Activated T-cell treated with anti-CD3 and anti-CD28 coated beads for 24 hours (primary cell): ENCODE data around the gene UST.

Source experiments
- DNase-seq: peaks from one replicate; pipeline ENCODE4 v3.0.0-alpha.2; 2020; ENCODE audit warnings: low read depth

Gene UST

DNA sequence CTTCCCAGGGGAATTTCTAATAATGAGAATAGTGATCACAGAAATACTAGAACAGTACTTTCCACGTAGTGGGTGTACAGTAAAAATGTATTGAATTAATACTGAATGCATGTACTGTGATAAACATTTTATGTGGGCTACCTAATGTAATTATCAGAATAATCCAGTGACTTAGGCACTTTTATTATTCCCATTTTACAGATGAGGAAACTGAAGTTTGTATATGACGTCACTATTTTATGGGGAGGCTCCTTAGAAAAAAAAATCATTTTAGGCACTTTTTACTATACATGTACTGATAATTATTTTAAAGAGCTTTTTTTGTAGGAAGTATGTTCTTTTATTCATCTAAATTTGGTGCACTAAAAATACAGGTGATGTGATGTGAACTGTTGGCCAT lies 295.1 kb downstream of the UST start:
- no peak for DNase-seq

DNA sequence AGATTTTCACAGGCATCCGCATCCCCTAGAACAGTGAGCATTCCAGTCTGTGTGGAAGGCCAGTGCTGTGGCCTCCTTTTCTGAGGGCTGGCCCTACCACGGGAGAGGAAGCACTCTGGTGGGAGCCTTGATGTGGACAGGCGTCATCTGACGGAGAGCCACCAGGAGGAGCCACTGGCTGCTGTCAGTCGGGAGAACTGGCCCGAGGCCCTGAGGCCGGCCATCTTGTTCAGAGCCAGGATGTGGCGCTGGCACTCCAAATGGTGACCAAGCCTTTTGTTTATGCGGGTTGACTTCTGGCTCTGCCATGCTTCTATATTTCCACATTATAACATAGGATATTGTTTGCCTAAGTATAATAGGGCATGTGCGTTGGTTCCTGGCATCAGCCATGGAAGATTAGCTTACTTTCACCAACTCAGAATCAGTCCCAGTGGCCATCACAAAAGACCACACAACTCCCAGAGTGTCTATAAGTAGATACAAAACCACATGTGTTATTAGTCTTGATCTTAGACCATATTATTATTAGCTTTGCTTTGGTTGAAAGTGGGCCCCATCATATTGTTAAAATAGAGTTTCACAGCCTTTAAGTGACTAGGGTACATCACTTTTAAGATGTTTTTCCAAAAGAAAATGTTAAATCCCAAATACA lies 296.8 kb downstream of the UST start:
- no peak for DNase-seq

DNA sequence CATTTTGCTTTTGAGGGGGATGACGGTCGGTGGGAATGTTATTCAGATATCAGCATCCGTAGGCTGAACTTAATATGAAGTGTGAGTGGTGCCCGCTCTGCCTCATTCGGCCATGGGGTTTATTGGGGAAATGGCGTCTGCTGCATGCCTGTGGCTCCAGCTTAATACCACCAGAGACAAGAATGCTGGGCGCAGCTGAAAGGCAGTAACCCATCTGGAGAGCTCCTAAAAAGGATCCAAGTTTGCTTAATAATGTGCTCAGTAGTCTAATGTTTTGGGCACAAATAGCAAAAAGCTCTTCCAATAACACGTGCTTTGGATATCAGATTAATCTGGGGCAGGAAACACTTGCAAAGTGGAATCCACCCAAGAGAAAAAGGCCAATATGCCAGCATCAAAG lies 297.7 kb downstream of the UST start:
- no peak for DNase-seq

DNA sequence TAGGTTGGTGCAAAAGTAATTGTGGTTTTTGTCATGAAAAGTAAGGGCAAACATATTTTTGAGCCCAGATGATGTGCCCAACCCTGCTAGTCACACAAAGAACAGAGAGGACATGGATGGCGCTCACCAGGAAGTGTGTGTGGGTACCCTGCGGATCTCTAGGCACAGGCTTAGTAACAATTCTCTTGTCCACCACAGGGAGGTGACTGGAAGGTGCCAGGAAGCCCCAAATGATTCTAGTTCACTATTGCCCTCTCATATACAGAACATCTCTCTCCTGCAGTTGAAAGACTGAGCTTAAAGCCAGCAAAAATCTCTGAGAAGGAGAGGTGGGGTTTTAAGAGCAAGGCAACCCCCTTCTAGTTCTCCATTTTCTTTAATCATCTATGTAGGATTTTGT lies 298.6 kb downstream of the UST start:
- no peak for DNase-seq

DNA sequence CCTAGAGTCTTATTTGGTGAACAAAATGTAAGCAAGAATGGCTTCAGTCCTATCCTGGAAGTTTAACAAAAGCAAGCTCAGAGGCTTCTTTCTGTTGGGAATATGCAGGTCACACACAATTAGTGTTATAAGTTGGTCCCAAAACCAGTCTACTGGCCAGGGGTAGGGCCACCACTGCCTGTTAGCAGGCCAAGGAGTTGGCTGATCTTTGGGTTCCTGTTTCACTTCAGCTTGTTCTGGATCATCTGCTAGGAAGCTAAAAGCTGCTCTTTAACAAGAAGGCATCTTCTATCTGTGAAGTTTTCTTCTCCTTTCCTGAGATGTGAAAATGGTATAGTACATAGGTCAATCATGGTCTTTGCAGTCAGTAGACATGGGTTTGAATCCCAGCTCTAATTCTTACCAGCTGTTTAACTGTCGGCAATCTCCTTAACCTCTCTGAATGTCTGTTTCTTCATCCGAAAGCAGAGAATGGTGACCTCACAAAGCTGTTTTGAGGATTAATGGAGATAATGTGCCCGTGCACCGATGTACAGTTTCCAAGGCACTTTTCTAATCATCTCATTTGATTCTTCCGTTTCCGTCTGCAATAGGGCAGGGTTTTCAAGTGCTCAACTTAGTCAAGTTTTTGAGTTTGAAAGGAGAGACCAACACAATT lies 299.5 kb downstream of the UST start:
- no peak for DNase-seq

DNA sequence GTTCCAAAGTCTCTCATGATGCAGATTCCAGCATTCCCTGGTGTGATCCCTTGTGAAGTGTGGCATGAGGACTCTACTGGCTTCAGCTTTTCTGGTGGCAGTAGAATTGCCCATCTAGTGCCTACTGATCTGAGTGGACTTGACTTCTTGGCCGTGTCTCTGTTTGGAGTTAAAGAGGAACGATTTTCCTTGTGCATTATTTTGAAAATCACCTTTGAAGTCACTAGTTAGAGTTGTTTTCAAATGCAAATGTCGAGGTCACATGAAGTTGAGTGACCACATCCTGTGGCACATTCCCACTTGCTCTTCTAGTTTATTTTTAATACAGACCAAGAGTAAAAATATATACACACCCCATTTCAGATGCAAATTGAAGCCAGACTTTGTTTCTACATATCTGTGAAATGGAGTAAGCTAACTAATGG lies 300.0 kb downstream of the UST start:
- DNase-seq: no peak

DNA sequence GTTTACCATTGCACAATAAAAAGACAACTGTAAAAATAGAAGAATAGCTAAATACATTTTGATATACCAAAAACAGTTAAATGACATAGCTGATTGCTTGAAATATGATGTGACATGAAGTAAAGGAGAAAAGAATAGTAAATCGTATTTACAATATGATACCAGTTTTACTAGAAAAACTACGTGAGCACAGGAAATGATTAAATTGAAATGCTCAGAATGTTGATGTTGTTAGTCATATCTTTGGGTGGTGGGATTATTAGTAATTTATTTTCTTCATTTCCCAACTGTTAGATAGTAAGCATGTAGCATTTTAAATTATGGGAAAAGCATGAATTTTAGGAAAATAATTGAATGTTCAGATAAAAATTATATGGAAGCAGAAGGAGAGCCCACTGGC lies 302.4 kb downstream of the UST start:
- no peak for DNase-seq

DNA sequence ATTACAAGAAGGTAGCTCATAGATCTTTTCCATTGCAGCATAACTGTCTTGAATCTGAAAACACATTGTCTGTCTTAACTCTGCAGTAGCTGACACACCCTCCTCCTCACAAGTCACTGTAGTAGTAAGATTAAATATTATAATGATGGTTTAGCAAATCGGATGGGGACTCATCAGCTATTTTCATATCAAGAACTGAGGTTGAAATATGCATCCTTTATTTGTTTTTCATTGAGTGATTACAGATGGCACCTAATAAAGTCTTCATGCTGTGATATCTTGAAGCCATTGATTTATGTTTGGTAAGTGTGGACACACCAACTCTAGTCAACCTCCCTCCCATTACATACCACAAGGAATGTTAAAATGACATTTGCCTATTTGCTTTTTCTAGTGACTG lies 303.3 kb downstream of the UST start:
- no peak for DNase-seq

DNA sequence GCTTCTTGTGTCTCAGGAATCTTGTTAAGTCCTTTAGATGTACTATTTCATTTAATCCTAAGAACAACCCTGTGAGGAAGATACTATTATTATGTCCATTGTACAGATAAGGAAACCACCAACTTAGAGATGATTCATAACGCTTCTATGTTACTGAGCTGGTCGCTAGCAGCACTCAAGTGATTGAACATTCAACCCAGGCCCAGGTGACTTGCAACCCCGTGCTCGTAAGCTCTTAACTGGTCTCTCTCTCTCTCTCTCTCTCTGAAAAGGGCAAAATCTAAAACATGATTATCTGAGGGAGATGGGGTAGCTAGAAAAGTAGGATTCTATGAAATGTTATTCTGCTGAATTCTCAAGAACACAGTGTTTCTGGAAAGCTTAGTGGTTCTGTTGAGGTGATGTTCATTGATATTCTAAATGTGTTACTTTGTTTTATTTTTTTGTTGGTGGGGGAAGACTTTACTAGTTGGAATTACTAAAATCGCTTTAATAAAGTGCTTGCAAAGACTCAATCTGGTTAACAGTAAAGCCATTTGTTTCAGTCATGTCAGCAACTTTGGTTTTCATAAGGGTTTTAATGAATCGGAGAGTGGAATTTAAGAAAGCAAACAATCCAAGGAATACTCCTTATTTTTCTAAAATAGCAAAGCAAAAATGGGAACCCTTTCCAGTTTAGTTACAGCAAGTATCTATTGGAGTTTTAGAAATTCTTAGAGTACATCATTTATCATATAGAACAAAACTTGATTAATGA lies 305.7 kb downstream of the UST start:
- DNase-seq: no peak

DNA sequence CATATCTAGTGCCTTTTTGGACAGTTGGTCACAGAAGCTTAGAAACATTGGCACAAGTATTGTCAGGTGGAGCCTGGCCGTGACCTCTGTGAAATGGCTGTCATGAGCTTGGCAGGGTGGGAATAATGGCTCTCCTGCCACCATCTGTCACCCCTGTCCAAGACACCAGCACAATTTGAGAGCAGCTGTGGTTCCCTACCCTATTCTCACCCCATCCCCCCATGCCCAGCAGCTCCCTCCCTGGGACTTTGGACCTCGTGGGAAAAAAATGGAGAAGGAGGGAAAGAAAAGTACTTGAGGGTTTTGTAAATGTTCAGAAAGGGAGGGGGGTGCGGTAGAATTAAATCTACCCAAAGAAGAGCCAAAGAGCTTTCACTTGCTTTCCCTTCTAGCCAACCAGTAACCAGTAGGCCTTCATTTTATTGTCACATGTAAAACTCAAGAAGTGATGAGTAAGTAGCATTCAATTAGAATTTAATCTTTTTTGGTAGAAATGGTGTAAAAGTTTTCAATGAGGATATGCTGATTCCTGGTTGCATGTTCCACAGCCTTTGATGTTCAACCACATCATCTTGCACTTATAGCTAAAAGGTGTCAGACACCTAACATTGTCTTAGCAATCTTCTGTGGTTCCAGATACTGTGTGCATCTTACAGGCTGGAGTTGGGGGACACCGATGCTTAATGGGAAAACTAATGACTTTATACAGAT lies 307.2 kb downstream of the UST start:
- DNase-seq: no peak

DNA sequence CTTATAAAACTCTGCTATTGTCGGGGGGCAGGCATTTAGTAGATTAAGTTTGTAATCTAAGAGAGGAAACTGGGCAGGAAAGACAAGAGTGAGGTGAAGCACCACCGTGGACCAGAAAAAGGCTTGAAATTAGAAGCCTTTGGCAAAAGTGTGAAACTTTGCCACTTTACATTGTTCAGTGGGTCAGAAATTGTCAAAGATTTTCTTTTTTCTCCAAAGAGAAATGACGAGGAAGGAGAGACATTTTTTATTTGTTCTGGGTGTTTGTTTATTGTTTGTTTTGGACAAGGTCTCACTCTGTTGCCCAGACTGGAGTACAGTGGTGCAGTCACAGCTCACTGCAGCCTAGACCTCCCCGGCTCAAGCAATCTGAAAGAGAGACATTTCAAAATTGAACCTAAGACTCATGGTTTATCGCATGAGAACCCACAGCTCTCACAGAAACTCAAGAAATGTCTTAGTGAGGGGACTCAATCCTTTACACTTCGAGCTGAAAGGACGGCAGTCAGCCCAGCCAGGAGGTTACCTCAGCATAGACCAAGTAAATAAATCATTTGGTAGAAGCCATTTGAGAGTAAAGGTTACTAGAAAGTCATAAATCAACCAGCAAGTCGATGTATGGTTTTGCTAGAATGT lies 307.8 kb downstream of the UST start:
- no peak for DNase-seq

DNA sequence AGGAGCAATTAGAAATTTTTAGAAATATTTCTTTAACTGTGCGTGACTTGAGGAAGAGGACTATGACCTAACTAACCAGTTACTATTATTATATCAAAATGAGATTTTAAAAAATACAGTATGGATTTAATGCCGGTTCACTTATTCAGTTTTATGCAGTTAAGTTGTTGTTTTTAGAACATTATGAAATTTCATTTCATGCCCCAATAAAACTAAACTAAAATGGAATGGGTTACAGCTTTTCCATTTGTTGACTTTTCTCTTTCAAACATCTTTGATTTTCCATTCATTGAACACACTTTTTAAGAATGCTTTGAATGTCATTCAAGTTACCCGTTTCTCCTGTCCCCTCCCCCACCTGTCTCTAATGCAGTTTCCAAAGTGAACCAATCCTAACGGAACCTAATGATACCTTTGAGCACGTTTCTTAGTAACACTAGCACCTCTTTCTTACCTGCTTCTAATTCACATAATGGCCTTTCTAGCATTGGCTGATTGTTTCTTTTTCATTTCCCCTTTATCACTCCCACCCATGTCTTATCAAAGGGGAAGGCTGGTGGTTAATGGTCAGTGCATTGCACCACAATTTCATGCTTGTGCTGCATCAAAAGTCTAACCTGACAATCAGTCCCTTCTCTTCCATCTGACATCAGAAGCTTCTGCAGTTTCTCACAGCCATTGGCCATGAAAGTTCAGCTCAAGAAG lies 308.5 kb downstream of the UST start:
- DNase-seq: no peak

DNA sequence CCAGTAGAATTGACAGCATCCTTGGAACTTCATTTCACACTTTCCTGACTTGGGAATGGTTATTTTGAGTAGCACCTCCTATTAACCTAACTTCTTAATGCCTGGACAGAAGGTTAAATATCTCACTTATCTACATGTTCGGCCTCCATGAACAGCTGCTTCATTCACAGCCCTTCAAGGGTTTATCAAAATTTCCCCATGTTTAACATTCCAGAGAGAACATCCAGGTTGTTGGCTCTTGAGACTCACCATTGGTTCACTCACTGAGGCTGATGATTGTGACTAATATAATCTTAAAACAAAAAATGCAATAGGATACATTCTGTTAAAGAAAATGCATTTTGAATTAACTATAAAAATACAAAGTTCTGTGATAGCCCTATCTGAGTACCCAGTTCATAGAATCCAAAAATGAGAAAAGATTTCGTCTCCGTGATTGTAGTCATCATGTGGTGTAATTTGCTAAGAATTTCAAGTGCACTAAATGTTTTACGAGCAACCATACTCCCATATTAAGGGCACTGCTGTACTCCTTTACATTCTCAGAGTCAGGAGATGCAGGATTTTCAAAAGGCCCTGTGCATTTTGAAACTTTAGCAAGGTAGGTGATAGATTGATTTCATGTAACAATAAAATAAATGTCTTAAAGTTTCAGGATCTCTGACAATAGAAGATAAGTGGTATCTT lies 310.1 kb downstream of the UST start:
- no peak for DNase-seq

DNA sequence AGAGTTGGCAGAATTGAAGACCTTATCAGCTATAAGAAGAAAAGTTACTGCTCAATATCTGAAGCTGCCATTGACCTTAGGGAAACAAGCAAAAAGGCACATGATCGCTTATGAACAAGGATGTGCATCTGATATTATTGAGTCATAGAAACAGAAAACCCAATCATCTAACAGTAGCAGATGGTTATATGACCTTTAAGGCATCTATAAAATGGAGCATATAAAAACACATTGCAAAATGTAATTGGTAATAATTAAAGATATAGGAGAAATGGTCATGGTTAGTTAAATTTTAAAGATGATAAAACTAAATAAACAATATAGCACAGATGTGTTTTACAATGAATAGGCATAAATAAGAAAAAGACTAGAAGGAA lies 310.6 kb downstream of the UST start:
- DNase-seq: no peak

DNA sequence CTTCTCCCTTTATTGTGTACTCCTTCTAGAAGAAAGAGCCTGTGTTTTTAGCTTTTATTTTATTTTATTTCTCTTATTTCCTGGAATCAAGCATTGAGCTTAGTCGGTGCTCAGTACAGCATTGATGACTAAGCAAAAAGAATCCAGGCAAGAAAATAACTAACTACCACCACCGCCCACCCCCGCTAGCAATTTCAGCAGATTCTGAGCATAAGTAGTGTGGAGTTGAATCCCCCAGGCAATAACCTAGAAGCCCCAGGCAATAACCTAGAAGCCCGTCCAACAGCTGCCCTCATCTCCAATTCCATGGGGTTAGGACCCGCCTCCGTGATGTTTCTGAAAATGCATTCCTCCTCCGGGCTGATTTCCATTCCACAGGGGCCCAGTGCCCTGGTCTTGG lies 312.7 kb downstream of the UST start:
- no peak for DNase-seq

DNA sequence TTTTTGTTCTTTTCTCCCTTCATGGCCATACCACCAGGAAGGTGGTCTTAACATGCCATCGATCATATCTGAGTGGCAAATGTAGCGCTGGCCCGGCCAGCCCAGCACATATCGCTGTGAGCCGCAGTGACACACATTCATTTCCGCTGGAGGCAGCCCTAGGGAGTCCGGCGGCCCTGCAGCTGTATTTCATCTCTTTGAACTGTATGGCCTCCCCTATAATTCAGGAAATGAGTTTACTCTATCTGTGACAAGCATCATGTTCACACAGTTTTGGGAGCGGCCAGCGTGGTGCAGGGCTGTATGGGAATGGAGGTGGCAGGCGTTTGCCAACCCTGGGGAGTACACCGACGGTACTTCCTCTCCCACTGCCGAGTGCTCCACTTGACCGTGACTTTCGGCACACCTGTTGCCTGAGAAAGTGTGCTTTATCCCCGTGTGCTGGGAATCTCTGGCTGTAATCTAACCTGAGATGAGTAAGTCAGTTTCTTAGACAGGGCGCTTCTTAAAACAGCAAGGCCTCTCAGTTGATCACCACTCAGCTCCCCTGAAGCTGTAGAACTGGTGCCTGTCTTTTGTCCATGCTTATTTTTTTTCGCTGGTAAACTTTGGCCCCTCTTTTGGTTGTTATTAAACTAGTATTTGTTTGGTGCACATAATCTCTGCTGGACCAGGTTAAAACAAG lies 313.6 kb downstream of the UST start:
- DNase-seq: peak; percentile 23

DNA sequence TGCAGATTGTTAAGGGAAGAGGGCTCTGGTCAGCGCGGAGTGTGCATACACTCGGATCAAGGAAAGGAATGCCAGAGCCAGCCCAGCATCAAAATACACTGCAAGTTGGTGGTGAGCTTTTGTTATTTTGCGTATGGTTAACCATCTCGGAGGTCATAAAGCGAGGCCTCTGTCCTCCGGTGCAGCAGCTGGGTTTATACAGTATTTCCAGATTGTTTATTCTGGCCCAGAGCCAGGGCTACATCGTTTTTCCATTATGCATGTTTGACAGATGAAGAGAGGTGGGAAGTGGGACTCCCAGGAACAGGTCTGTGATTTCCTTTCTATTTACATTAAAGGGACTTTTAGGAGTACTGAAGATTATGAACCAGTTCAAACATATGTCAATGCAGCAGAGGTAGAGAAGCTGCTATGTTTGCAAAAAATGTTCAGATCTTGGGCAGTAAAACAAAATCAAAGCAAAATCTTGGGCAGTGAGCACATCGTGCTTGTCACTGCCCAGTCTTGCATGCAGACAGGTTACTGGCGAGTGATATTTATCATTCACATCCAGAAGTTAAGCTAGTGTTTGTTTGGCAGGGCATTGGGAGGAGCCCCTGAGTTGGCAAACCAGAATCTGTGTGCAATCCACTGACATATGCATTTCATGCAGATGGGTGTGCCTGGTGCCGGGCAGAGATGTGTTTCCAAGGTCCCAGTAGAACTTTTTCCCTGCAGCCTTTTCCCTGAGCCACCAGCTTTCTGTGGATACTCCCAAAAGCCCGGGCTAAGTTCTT lies 314.3 kb downstream of the UST start:
- DNase-seq: no peak

DNA sequence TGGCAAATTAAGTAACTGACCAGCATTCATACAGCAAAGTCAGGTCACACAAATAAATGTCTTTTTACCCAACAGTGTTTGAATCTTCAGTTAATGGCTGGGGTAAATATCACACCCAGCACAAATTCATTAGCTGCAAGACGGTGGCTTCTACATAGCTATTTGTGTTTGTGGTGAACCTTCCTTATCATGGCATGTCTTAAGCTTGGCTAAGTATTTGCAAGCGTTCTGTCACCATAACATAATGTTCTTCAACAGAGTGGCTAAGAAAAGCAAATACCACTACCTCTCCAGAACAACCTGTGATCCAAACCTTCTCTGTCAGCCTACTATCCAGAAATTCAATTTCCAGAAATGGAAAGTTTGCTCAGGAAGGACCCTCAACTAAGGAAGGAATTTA lies 315.1 kb downstream of the UST start:
- no peak for DNase-seq

DNA sequence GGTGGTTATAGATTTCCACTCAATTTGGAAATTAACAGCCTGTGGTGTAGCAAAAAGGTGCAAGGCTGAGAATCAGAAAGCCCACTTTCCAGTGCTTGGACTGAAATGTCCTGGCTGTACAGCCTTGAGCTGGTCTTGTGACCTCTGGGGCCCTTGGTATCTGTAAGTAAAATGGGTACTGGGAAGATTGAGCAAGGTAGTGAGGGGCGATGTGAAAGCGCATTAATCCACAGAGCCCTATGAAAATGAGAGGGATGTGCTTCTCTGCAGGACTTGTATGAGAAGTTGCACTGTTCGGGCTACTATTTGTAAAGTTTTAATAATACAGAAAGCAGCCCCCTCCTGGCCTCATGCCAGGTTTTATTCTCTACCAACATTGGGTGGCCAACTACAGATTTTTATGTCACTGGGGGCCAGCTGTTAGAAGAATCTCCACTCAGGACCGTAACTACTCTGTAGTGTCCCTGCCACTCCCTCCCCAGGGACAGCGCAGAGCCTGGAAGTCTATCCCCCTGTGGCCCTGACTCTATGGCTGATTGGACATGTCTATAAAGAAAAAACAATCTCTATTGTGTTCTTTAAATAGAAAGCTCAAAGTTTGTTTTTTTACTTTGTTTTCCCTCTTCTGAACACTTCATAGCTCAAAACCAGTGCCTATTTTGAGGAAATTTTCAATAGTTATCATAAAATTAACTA lies 316.0 kb downstream of the UST start:
- no peak for DNase-seq
